IMR-90 (cell line): ENCODE results near the gene C9orf78.

Experiments
- BHLHE40 ChIP-seq: fragments of 150-350 bp; IDR thresholded peaks from 2 replicates; pipeline ENCODE4 v1.6.1; 2016; ENCODE audit warnings: mild to moderate bottlenecking, low read depth, low read length
- CHD1 ChIP-seq: IDR thresholded peaks from 2 replicates; pipeline ENCODE4 v1.6.1; 2012; ENCODE audit warnings: low read depth, low read length, improper control_type of control experiment
- ELK1 ChIP-seq: fragments of 150-350 bp; IDR thresholded peaks from 2 replicates; pipeline ENCODE4 v1.6.1; 2016; ENCODE audit warnings: low read depth, mild to moderate bottlenecking, low read length, moderate library complexity, borderline replicate concordance
- FOS ChIP-seq: fragments of 150-350 bp; IDR thresholded peaks from 2 replicates; pipeline ENCODE4 v1.6.1; 2016; ENCODE audit warnings: low read depth, low read length
- MAFK ChIP-seq: IDR thresholded peaks from 2 replicates; pipeline ENCODE4 v1.6.1; 2012; ENCODE audit warnings: low read depth, low read length, improper control_type of control experiment
- MAZ ChIP-seq: IDR thresholded peaks from 2 replicates; pipeline ENCODE4 v1.6.1; 2012; ENCODE audit warnings: low read depth, mild to moderate bottlenecking, low read length, improper control_type of control experiment, moderate library complexity, borderline replicate concordance
- MXI1 ChIP-seq: IDR thresholded peaks from 2 replicates; pipeline ENCODE4 v1.6.1; 2012; ENCODE audit warnings: low read depth, mild to moderate bottlenecking, low read length, moderate library complexity, borderline replicate concordance
- NFE2L2 ChIP-seq: fragments of 150-350 bp; IDR thresholded peaks from 2 replicates; pipeline ENCODE4 v1.6.1; 2016; ENCODE audit warnings: low read depth, mild to moderate bottlenecking, low read length
- POLR2A ChIP-seq: IDR thresholded peaks from 2 replicates; pipeline ENCODE4 v1.6.1; 2012; ENCODE audit warnings: mild to moderate bottlenecking, low read depth, low read length
- RCOR1 ChIP-seq: IDR thresholded peaks from 2 replicates; pipeline ENCODE4 v1.6.1; 2012; ENCODE audit warnings: mild to moderate bottlenecking, low read length, improper control_type of control experiment; ENCODE audit not compliant: insufficient replicate concordance
- RFX5 ChIP-seq: IDR thresholded peaks from 2 replicates; pipeline ENCODE4 v1.8.0; 2012; ENCODE audit warnings: low read depth, mild to moderate bottlenecking, low read length, moderate library complexity
- SMC3 ChIP-seq: fragments of 150-350 bp; IDR thresholded peaks from 2 replicates; pipeline ENCODE4 v1.6.1; 2016; ENCODE audit warnings: low read depth, mild to moderate bottlenecking, antibody characterized with exemption, low read length, moderate library complexity
- USF2 ChIP-seq: fragments of 150-350 bp; IDR thresholded peaks from 2 replicates; pipeline ENCODE4 v1.6.1; 2017; ENCODE audit warnings: mild to moderate bottlenecking, antibody characterized with exemption, low read length, low read depth
- TF ChIP-seq, protein P1 (sequence below): conservative IDR thresholded peaks from 2 replicates; pipeline ENCODE4 v1.5.1; 2012; ENCODE audit warnings: mild to moderate bottlenecking, low read depth, low read length, improper control_type of control experiment

- TF ChIP-seq MAZ: no peak
- TF ChIP-seq, protein P1, sequence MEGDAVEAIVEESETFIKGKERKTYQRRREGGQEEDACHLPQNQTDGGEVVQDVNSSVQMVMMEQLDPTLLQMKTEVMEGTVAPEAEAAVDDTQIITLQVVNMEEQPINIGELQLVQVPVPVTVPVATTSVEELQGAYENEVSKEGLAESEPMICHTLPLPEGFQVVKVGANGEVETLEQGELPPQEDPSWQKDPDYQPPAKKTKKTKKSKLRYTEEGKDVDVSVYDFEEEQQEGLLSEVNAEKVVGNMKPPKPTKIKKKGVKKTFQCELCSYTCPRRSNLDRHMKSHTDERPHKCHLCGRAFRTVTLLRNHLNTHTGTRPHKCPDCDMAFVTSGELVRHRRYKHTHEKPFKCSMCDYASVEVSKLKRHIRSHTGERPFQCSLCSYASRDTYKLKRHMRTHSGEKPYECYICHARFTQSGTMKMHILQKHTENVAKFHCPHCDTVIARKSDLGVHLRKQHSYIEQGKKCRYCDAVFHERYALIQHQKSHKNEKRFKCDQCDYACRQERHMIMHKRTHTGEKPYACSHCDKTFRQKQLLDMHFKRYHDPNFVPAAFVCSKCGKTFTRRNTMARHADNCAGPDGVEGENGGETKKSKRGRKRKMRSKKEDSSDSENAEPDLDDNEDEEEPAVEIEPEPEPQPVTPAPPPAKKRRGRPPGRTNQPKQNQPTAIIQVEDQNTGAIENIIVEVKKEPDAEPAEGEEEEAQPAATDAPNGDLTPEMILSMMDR: no peak
- no peak for TF ChIP-seq RCOR1
- TF ChIP-seq CHD1: no peak
- no peak for TF ChIP-seq BHLHE40
- TF ChIP-seq USF2: no peak
- no peak for TF ChIP-seq POLR2A
- TF ChIP-seq ELK1: no peak
- TF ChIP-seq FOS: peak; percentile 10; the same call in 1 of the 2 replicates
- TF ChIP-seq MAFK: no peak
- no peak for TF ChIP-seq MXI1
- TF ChIP-seq NFE2L2: no peak
- TF ChIP-seq RFX5: no peak
- TF ChIP-seq SMC3: no peak
Observed at GRCh38 chr9:129832982-129833381, 2.1 kb downstream of the C9orf78 start.
